ENCODE results near the gene ATG4A.

Gene ATG4A, protein sequence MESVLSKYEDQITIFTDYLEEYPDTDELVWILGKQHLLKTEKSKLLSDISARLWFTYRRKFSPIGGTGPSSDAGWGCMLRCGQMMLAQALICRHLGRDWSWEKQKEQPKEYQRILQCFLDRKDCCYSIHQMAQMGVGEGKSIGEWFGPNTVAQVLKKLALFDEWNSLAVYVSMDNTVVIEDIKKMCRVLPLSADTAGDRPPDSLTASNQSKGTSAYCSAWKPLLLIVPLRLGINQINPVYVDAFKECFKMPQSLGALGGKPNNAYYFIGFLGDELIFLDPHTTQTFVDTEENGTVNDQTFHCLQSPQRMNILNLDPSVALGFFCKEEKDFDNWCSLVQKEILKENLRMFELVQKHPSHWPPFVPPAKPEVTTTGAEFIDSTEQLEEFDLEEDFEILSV

GRCh38 chrX:108091264-108091877, at the start of gene ATG4A, which contains the start of gene PSMD10:
Gene ATG4A (plus strand): TSS chrX:108091778. CDS start chrX:108091827, 49 bp downstream.
Gene PSMD10 (minus strand): TSS chrX:108091542. CDS start chrX:108091520, 22 bp downstream.
- DNase-seq, result peak; percentile 92

- DNase-seq, result no peak
Observed at GRCh38 chrX:108044554-108045256, 46.9 kb upstream of the ATG4A start, which contains the start of gene VSIG1. Gene VSIG1 (plus strand): TSS chrX:108045065. CDS start chrX:108045131, 66 bp downstream.

GRCh38 chrX:108049649-108050048, 41.9 kb upstream of the ATG4A start:
- DNase-seq, result no peak

GRCh38 chrX:108053218-108053617, 38.4 kb upstream of the ATG4A start:
- DNase-seq, result no peak

DNA sequence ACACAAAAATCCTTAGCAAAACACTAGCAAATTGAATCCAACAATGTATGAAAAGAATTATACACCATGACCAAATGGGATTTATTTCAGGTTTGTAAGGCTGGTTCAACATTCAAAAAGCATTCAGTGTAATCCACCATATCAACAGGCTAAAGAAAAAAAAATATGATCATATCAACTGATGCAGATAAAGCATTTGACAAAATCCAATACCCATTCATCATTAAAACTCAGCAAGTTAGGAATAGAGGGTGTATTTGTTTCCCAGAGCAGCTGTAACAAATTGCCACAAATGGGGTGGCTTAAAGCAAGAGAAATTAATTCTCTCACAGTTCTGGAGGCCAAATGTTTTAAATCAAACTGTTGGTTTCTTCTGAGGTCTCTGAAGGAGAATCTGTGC, 36.0 kb upstream of the ATG4A start:
- no peak for DNase-seq

DNA sequence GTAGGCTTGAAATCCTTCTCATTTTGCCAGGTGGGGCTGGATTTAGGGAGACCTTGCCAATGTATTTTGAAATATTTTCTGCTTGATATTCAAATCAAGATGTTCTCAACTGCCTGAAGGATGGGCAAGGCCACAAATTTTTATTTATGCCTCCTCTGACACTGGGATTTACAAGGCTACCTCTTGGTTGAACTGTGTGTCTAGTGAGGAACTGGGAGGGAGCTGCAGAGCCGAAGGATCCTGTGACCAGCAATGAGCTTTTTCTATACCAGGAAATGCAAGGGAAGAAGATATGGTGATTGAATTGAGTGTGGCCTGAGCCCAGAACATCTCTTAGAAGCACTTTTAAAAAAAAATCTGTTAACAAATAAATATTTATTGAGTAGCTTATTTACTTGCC, 31.8 kb upstream of the ATG4A start:
- no peak for DNase-seq

DNA sequence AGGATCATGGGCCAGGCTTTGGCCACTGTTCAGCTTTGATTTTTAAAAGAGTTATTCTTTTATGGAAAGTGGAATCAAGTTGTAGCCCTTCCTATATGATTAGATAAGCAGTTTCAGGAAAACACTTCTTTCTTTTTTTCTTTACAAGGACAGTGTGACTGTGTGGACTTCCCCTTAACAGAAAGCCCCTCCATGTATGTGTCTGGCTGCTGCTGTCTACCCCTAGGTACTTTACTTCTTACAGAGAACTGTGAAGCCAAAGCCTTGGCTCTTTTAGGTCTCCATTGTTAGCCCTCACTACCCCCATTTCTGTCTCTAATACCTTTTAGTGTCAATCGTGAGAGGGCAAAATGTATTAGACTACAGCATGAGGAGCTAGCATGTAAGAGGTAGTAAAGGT, 27.6 kb upstream of the ATG4A start:
- DNase-seq, result no peak

GRCh38 chrX:108064613-108065012, 27.0 kb upstream of the ATG4A start:
- no peak for DNase-seq

- no peak for DNase-seq
Observed at GRCh38 chrX:108068121-108068520, 23.5 kb upstream of the ATG4A start.

DNA sequence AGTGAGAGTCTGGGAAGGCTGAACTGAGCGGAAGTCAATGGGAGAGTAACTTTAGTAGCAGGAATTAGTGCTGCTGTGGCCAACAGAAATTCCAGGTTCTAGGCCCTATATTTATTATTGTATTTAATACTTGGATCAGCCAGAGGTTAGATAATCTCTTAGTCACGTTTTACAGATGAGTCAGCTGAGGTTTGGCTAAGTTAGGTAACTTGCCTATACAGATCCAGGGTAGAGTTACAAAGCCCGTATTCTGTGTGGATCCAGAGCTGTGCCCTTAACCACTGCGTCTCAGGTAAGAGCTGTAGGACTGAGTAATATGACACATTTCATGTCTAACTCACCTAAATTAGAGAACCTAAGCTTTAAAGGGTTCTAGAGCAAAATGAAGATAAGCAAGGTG, 20.7 kb upstream of the ATG4A start:
- no peak for DNase-seq

DNA sequence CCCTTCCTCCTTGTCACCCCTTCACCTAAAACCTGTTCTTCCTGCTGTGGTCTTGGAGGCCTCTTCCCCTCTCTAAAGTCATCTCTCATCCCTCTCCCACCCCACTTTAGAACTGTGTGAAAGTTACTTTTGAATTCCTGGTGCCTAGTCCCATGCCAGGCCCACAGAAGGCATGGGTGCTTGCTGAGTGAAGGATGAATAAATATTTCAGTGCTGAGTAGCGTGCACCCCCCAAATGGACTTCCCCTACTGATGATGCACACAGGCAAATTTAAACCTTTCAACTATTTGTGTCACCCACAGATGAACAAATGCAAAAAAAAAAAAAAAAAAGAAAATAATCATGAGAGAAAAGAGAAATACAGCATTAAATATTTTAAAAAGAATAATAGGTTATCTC, 20.0 kb upstream of the ATG4A start:
- no peak for DNase-seq

GRCh38 chrX:108072746-108073145, 18.8 kb upstream of the ATG4A start:
- no peak for DNase-seq

GRCh38 chrX:108081110-108081509, 10.5 kb upstream of the ATG4A start:
- DNase-seq, result no peak

- no peak for DNase-seq
Observed at GRCh38 chrX:108087792-108088191, 3.8 kb upstream of the ATG4A start.

DNA sequence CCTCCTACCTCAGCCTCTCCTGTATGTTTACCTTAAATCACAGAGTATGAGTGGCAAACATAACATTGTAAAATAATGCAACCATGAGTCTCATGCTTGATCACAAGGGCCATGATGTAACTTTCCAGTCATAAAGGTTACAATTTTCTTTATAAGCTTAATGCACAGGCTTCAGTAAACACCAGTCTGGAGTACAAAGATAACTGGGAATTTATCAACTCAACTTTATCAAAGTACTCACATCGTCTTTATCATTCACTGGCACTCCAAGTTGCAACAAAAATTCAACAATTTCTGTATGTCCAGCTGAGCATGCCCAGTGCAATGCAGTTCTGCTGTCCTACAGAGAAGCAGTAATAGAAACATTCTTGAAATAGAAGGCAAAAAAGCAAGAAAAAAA, 3.1 kb upstream of the ATG4A start:
- no peak for DNase-seq

DNA sequence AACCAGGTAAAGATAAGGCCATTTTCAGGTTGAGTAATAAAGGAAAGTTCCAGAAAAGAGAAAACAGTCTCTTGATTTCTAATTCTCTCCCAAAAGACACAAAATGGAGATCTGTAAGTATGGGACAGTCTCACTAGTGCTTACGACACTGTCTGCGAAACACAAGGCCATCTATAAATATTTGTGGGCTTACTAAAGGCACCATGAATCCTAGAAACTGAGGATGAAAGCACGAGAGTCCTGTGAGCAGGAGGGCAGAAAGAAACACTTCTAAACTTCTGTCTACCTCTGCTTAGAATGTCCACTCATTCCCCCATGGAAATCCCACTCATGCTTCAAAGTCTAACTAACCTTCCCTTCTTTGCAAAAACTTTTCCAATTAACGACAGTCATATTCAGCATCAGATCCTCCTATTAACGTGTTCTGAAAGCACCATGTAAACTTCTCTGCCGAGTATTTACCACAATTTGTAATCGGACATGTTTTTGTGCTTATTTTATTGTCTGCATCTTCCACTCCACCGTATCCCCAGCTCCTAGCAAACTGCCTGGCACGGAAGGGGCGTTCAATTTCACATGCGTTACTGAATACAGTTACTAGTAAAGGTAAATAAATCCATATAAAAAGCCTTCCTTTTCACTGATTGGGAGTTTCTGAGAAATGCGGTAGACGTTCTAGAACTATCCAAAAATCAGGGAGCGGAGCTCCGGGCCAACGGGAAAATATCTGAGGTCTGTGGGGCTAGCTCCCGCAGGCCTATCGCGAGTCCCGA, 901 bp upstream of the ATG4A start:
- DNase-seq, result no peak

DNA sequence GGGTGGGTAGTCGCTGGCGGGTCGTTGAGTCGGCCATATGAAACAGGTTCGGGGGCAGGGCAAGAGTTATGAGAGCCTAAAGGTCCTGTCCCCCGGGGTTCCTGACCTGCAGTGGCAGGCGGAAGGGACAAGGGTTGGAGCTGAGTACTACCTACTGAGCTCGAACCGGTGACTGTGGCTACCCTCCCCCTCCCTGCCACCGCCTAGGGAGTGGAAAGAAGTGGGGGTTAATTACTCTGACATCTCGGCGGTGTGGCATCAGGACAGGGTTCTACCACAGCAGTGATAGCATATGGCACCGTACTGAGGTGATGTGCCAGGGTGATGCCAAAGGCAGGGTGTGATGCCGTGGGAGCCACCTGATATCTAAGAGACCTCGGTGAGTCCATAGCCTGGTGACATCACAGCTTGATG, 307 bp downstream of the ATG4A start:
- no peak for DNase-seq

DNA sequence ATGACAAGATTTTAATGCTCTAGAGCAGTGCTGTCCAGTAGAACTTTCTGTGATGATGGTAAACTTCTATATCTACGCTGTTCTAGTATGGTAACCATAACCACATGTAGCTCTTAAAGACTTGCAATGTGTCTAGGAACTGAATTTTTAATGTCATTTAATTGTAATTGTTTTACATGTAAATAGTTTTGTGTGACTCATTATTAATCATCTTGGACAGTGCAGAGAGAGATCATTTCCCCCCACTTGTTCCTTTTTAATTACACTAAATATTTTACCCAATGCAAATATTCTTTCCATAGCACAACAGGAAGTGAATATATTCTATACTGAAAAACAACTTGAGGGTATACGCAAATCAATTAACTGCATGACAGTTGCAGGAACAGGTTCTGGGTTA, 5.8 kb downstream of the ATG4A start:
- no peak for DNase-seq

DNA sequence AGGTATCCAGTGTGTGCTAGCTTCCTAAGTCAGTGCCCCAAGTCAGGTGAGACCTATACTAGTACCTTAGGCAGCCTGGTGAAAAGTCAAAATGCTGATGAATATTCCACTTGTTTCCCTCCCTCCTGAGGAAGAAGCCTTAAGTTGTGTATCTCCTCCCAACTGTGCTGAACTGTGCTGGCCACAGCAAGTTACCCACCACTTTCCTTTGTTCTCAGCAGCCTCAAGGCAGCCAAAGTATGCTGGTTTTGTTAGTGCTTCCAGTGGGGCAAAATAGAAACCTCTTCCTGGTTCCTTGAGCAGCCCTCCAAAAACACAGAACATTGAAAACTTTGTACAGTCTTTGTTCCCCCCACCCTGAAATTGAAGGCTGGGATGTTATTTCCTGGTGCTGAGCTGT, 13.9 kb downstream of the ATG4A start:
- no peak for DNase-seq

GRCh38 chrX:108114541-108114940, 23.0 kb downstream of the ATG4A start:
- no peak for DNase-seq

- DNase-seq, result no peak
Observed at GRCh38 chrX:108117988-108118387, 26.4 kb downstream of the ATG4A start.

GRCh38 chrX:108121291-108121690, 29.7 kb downstream of the ATG4A start:
- no peak for DNase-seq

- no peak for DNase-seq
Observed at GRCh38 chrX:108122748-108123147, 31.2 kb downstream of the ATG4A start.
